HEK293 (cell line): ENCODE results near the gene SRSF2.

Experiments
- HOXA7 ChIP-seq: sonication (generic); formaldehyde crosslinking; IDR thresholded peaks from 2 replicates; pipeline ENCODE4 v1.8.1; 2022; ENCODE audit warnings: missing genetic modification reagents, borderline replicate concordance
- KLF16 ChIP-seq: fragments of 450-650 bp; formaldehyde crosslinking; IDR thresholded peaks from 2 replicates; pipeline ENCODE4 v1.5.1; 2017; ENCODE audit warnings: missing biosample characterization, missing genetic modification characterization
- OVOL3 ChIP-seq: fragments of 450-650 bp; formaldehyde crosslinking; IDR thresholded peaks from 2 replicates; pipeline ENCODE4 v1.5.1; 2016; ENCODE audit warnings: missing biosample characterization, missing genetic modification characterization
- ZBTB1 ChIP-seq: fragments of 450-650 bp; formaldehyde crosslinking; IDR thresholded peaks from 2 replicates; pipeline ENCODE4 v1.5.1; 2016; ENCODE audit warnings: missing biosample characterization, missing genetic modification characterization
- ZBTB10 ChIP-seq: fragments of 450-650 bp; formaldehyde crosslinking; IDR thresholded peaks from 2 replicates; pipeline ENCODE4 v1.5.1; 2016; ENCODE audit warnings: missing biosample characterization, missing genetic modification characterization
- ZNF10 ChIP-seq: fragments of 450-650 bp; formaldehyde crosslinking; IDR thresholded peaks from 2 replicates; pipeline ENCODE4 v1.5.1; 2017; ENCODE audit warnings: missing biosample characterization, missing genetic modification characterization
- ZNF146 ChIP-seq: fragments of 450-650 bp; formaldehyde crosslinking; IDR thresholded peaks from 2 replicates; pipeline ENCODE4 v1.5.1; 2016; ENCODE audit warnings: missing biosample characterization, missing genetic modification characterization
- ZNF16 ChIP-seq: fragments of 450-650 bp; formaldehyde crosslinking; IDR thresholded peaks from 2 replicates; pipeline ENCODE4 v1.5.1; 2016; ENCODE audit warnings: low read depth, missing biosample characterization, missing genetic modification characterization
- ZNF169 ChIP-seq: fragments of 450-650 bp; formaldehyde crosslinking; IDR thresholded peaks from 2 replicates; pipeline ENCODE4 v1.5.1; 2016; ENCODE audit warnings: missing biosample characterization, missing genetic modification characterization
- ZNF2 ChIP-seq: fragments of 450-650 bp; formaldehyde crosslinking; IDR thresholded peaks from 2 replicates; pipeline ENCODE4 v1.5.1; 2016; ENCODE audit warnings: missing biosample characterization, missing genetic modification characterization
- ZNF221 ChIP-seq: fragments of 450-650 bp; formaldehyde crosslinking; IDR thresholded peaks from 2 replicates; pipeline ENCODE4 v1.5.1; 2017; ENCODE audit warnings: missing biosample characterization, missing genetic modification characterization, borderline replicate concordance
- ZNF274 ChIP-seq, 2 experiments: fragments of 200-500 bp in 1 of 2; fragments of 450-650 bp in 1 of 2; sonication (Bioruptor generic) in 1 of 2; formaldehyde crosslinking in 1 of 2; IDR thresholded peaks; 2 replicates each; pipeline versions ENCODE4 v1.5.1 to v1.6.1; 2014 to 2016; ENCODE audit warnings: borderline replicate concordance in 1 of 2, inconsistent platforms in 1 of 2, low read length in 1 of 2, missing biosample characterization in 1 of 2, missing genetic modification characterization in 1 of 2
- ZNF302 ChIP-seq: fragments of 450-650 bp; formaldehyde crosslinking; IDR thresholded peaks from 2 replicates; pipeline ENCODE4 v1.5.1; 2016; ENCODE audit warnings: missing biosample characterization, missing genetic modification characterization, low read depth
- ZNF335 ChIP-seq: fragments of 450-650 bp; formaldehyde crosslinking; conservative IDR thresholded peaks from 2 replicates; pipeline ENCODE4 v1.5.1; 2016; ENCODE audit warnings: missing biosample characterization, missing genetic modification characterization
- ZNF350 ChIP-seq: fragments of 450-650 bp; formaldehyde crosslinking; IDR thresholded peaks from 2 replicates; pipeline ENCODE4 v1.5.0; 2017; ENCODE audit warnings: missing biosample characterization, mild to moderate bottlenecking, missing genetic modification characterization
- ZNF362 ChIP-seq: fragments of 450-650 bp; formaldehyde crosslinking; IDR thresholded peaks from 2 replicates; pipeline ENCODE4 v1.5.1; 2016; ENCODE audit warnings: missing biosample characterization, missing genetic modification characterization
- ZNF426 ChIP-seq: fragments of 450-650 bp; formaldehyde crosslinking; IDR thresholded peaks from 2 replicates; pipeline ENCODE4 v1.5.1; 2017; ENCODE audit warnings: missing biosample characterization, missing genetic modification characterization, mild to moderate bottlenecking, inconsistent platforms, moderate library complexity
- ZNF561 ChIP-seq: fragments of 450-650 bp; IDR thresholded peaks from 2 replicates; pipeline ENCODE4 v1.5.1; 2018; ENCODE audit warnings: missing biosample characterization, missing genetic modification characterization, borderline replicate concordance
- ZNF580 ChIP-seq: fragments of 450-650 bp; formaldehyde crosslinking; IDR thresholded peaks from 2 replicates; pipeline ENCODE4 v1.5.1; 2016; ENCODE audit warnings: missing biosample characterization, missing genetic modification characterization
- ZNF596 ChIP-seq: fragments of 450-650 bp; IDR thresholded peaks from 2 replicates; pipeline ENCODE4 v1.5.0; 2018; ENCODE audit warnings: missing biosample characterization, mild to moderate bottlenecking, missing genetic modification characterization, moderate library complexity
- ZNF624 ChIP-seq: fragments of 450-650 bp; formaldehyde crosslinking; IDR thresholded peaks from 2 replicates; pipeline ENCODE4 v1.5.1; 2017; ENCODE audit warnings: missing biosample characterization, missing genetic modification characterization
- ZNF707 ChIP-seq: fragments of 450-650 bp; formaldehyde crosslinking; IDR thresholded peaks from 2 replicates; pipeline ENCODE4 v1.5.1; 2016; ENCODE audit warnings: missing biosample characterization, missing genetic modification characterization
- ZNF76 ChIP-seq: fragments of 450-650 bp; formaldehyde crosslinking; IDR thresholded peaks from 2 replicates; pipeline ENCODE4; 2016; ENCODE audit warnings: low read depth, missing biosample characterization, missing genetic modification characterization, borderline replicate concordance
- ZNF777 ChIP-seq: fragments of 450-650 bp; formaldehyde crosslinking; IDR thresholded peaks from 2 replicates; pipeline ENCODE4 v1.5.1; 2017; ENCODE audit warnings: missing biosample characterization, missing genetic modification characterization, borderline replicate concordance
- ZSCAN16 ChIP-seq: fragments of 450-650 bp; formaldehyde crosslinking; IDR thresholded peaks from 2 replicates; pipeline ENCODE4 v1.5.1; 2016; ENCODE audit warnings: missing biosample characterization, missing genetic modification characterization
- TF ChIP-seq, protein P1 (sequence below): fragments of 450-650 bp; formaldehyde crosslinking; IDR thresholded peaks from 2 replicates; pipeline ENCODE4 v1.5.1; 2016; ENCODE audit warnings: missing biosample characterization, missing genetic modification characterization
- TF ChIP-seq, protein P2 (sequence below): fragments of 450-650 bp; formaldehyde crosslinking; IDR thresholded peaks from 2 replicates; pipeline ENCODE4; 2016; ENCODE audit warnings: missing biosample characterization, missing genetic modification characterization
- TF ChIP-seq, protein P3 (sequence below): fragments of 450-650 bp; formaldehyde crosslinking; IDR thresholded peaks from 2 replicates; pipeline ENCODE4 v1.5.1; 2017; ENCODE audit warnings: missing biosample characterization, missing genetic modification characterization

The SRSF2 gene

GRCh38 chr17:76710863-76711611, 26.1 kb downstream of the SRSF2 start, which contains the start of gene MXRA7 (continued):
- TF ChIP-seq ZNF302, result no peak
- TF ChIP-seq ZBTB10 (tag by site-specific recombination), result 0 out of 2 replicates have a peak, but pooled peaks have one; percentile 57
- no peak for TF ChIP-seq ZNF580 (tag by site-specific recombination)
- TF ChIP-seq OVOL3 (tag by site-specific recombination), result no peak; the same call in 1 of the 2 replicates
- no peak for TF ChIP-seq ZNF274 (IDR thresholded peaks at IDR 0.05; ENCODE audit: low read length)
- no peak for TF ChIP-seq ZNF274 (tag by site-specific recombination; IDR thresholded peaks at IDR 0.05; ENCODE audit: borderline replicate concordance)
- no peak for TF ChIP-seq ZNF624 (tag by site-specific recombination)
- no peak; the same call in 1 of the 2 replicates for TF ChIP-seq ZNF596
- TF ChIP-seq ZNF76, result peak; percentile 52; the same call in 1 of the 2 replicates
- TF ChIP-seq ZNF169 (tag by site-specific recombination), result no peak
- no peak for TF ChIP-seq ZNF2 (tag by site-specific recombination)
- no peak for TF ChIP-seq ZSCAN16 (tag by site-specific recombination)
- no peak for TF ChIP-seq ZBTB1 (tag by site-specific recombination)
- no peak for TF ChIP-seq ZNF362 (tag by site-specific recombination)
- TF ChIP-seq, protein P1, sequence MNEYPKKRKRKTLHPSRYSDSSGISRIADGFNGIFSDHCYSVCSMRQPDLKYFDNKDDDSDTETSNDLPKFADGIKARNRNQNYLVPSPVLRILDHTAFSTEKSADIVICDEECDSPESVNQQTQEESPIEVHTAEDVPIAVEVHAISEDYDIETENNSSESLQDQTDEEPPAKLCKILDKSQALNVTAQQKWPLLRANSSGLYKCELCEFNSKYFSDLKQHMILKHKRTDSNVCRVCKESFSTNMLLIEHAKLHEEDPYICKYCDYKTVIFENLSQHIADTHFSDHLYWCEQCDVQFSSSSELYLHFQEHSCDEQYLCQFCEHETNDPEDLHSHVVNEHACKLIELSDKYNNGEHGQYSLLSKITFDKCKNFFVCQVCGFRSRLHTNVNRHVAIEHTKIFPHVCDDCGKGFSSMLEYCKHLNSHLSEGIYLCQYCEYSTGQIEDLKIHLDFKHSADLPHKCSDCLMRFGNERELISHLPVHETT (tag by site-specific recombination), result peak; percentile 41; the same call in 1 of the 2 replicates
- no peak for TF ChIP-seq ZNF146 (tag by site-specific recombination)
- TF ChIP-seq ZNF335 (tag by site-specific recombination), result peak; percentile 82
- no peak for TF ChIP-seq ZNF350 (tag by site-specific recombination)
- no peak for TF ChIP-seq ZNF221 (tag by site-specific recombination)
- TF ChIP-seq HOXA7 (CRISPR knock-in tag), result no peak
- no peak for TF ChIP-seq ZNF426
- TF ChIP-seq ZNF777 (tag by site-specific recombination), result no peak
- TF ChIP-seq ZNF561, result peak; percentile 58; the same call in 1 of the 2 replicates
- TF ChIP-seq ZNF16 (tag by site-specific recombination), result no peak
- TF ChIP-seq, protein P2, sequence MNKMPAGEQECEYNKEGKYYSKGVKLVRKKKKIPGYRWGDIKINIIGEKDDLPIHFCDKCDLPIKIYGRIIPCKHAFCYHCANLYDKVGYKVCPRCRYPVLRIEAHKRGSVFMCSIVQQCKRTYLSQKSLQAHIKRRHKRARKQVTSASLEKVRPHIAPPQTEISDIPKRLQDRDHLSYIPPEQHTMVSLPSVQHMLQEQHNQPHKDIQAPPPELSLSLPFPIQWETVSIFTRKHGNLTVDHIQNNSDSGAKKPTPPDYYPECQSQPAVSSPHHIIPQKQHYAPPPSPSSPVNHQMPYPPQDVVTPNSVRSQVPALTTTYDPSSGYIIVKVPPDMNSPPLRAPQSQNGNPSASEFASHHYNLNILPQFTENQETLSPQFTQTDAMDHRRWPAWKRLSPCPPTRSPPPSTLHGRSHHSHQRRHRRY (tag by site-specific recombination), result no peak
- TF ChIP-seq KLF16 (tag by site-specific recombination), result peak; percentile 62; the same call in 1 of the 2 replicates
- TF ChIP-seq, protein P3, sequence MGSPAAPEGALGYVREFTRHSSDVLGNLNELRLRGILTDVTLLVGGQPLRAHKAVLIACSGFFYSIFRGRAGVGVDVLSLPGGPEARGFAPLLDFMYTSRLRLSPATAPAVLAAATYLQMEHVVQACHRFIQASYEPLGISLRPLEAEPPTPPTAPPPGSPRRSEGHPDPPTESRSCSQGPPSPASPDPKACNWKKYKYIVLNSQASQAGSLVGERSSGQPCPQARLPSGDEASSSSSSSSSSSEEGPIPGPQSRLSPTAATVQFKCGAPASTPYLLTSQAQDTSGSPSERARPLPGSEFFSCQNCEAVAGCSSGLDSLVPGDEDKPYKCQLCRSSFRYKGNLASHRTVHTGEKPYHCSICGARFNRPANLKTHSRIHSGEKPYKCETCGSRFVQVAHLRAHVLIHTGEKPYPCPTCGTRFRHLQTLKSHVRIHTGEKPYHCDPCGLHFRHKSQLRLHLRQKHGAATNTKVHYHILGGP (tag by site-specific recombination), result no peak
- no peak for TF ChIP-seq ZNF707
- TF ChIP-seq ZNF10 (tag by site-specific recombination), result no peak
